HG03460 (cell line): ENCODE results near the gene FOS.

Source experiments
- ATAC-seq: cut with Tn5 transposase; IDR thresholded peaks from one replicate; pipeline ENCODE4 v1.9.1; 2021; ENCODE audit not compliant: unreplicated experiment

The FOS gene

DNA sequence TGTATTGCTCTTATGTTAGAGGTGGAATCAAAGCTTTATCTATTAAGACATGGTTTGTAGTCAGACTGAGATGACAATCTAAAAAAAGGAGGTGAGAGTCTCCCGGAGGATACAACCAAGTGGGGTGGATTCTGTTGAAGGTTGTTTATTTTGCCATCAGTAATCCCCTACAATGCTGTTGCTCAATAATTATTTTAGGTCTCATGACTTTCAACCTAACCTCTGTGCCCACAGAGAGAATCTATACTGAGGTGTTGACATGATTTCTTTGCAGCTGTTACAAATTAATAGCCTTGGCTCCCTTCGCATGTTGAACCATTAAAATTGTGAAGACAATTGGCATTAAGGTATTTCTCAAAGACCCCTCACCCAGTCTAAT, 28.7 kb upstream of the FOS start:
- ATAC-seq: peak; percentile 11

DNA sequence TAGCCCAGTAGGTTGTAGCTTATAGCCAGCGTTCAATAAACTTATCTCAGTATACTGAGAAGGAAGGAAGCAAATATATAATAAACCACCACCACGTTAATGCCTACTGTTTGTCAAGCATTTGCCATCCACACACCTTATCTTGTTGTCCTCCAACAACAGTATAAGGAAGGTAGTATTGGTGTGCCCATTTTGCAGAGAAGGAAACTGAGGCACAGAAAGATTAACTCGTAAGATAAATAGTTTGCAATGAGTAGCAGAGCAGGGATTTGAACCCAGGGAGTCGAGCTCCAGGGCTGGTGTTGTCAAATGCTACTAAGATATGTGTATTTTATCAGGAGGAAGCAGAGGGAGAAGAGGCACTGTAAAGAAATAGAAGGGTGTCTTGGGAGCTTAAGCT, 27.8 kb upstream of the FOS start:
- no peak for ATAC-seq

DNA sequence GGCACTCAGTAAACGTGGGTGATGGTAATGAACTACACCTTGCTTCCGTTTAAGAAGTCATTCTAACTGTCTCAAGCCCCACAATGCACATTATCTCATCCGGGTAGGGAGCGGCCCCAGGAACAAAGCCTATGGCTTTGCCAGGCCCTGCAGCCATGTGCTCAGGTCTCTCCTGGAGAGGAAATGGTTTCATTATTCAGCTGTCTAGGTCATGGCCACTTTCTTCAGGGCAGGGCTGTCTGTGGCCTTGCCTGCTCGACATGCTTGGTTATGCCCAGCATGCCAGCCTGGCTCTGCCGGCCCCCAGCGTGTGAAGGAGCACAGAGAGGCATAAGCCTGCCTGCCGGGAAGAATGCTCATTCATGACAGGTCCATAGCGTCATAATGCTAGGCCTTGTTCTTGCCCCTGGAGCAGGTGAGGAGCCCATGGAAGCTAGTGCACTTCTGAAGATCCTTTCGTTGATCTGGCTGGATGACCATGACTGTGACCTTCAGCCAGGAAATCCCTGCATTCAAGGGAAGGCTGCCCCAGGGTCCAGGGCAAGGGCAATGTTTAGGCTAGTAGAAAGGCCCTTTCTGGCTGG, 26.3 kb upstream of the FOS start:
- ATAC-seq: no peak

DNA sequence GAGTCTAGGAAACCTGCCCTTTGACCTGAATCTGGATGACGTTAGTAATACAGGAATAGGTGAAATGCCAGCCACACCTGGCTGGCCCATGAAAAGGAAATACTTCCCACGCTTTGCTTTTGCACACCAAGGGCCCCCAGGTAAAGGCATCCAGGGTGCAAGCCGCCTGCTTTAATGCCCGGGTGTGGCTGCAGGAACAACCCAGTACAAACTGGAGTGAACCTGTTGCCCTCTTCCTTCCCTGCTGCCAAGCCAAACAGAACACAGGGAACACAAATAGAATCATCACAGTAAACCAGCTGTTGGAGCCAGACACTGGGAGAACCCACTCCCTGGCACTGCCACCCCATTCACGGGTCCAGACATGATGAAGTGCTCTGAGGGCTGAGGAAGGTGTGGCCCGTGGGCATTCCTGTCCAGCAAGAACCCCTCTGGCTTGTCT, 24.2 kb upstream of the FOS start:
- no peak for ATAC-seq

DNA sequence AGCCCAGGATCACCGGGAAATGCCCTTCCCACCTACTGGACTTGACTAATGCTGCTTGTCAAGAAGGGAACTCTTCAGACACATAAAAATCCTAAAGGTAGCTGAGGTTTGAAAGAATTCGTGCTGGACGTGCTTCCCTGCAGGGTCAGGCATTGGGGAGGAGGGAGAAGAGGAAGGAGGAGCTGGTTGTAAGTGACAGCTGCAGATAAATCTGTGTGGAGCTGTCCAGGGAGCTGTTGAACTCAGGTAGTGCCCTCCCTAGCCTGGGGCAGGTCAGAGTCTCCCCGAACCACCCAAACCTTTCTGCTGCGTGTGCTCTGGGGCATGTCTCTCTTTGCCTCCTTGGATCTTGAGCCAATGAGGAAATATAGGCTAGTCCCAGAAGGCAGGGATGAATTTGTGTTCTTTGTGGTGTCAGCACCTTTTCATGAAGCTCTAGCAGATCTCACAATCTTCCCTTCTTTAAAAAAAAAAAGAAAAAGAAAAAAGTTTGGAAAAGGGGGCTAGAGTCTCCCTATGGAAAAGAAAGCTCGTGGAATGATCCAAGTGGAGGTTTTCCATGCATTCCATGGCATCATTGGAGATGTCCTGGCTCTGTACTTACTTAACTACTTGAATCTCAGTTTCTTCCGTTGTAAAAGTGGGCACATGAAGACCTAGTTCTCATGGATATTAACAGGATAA, 23.6 kb upstream of the FOS start:
- ATAC-seq: no peak

DNA sequence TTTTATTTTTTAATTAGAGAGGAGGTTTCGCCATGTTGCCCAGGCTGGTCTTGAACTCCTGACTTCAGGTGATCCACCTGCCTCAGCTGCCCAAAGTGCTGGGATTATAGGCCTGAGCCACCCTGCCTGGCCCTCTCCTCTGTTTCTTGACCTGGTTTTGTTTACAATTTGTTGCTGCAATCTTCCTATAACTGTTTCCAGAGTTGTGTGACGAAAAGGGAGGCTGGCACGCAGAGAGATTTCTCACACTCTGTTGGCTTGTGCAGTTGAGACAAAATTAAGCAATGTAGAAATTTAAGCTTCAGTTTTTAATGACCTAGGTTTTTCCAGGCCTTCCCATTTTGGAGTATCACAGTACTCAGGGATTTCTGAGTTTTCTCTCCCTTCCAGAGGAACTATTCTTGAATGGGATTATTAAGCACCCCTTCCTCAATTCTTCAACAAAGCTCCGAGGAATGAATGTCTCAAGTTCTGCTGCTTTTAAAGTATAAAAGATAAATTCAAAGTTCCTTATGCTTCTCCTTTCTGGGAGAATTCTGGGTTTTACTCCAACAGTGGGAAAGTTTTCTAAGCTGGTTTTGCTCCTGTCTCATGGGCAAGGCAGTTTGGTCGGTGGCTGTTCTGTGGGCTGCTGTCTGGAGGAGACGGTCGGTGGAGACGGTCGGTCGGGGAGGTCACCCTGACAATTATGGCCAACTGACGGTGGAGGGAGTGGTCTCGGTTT, 20.4 kb upstream of the FOS start:
- ATAC-seq: peak; percentile 28

DNA sequence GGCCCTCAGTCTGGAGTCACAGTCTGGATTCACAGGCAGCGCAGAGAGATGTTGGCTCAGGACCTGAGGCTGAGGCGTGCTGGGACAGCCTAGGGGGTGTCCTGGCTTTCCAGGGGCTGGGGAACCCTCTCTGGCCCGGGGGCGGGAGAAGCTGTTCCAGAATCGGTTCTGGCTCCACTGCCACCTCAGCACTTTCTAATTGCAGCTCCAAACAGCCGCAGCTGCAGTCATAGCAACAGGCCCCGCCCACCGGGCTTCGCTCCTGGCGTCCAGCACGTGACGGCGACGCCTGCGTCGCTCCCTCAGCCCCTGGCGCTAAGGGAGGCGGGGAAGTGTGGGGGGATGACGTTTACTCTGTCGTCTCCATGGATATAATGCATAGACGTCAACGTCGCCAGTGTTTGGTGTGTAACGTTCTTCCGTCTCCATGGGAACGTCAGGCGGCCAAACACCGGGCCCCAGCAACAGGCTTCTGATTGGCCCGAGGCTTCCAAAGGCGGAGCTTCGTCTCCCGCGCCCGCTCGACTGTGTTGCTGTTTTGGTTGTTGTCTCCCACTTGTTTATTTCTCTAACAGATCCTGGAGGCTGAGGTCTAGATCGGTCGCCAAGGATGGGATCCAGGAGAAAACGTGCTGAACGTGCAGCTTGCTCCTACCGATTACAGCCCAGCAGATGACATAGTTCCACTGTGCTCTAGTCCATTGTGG, 19.7 kb upstream of the FOS start:
- peak; percentile 95 for ATAC-seq

DNA sequence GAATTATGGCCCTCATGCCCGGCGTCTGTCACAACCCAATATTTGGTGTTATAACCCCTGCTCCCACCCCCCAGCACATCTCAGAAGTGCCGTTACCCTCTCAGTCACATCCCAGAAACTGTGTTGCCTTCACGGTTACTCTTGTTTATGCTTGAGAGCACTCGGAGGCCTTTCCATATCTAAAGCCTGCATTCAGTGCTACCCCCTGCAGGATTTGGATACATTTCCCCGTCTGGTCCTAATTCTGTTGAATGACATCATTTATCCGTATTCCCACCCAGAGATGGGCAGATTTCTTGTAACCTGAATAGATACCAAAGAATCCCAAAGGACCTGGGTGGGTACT, 19.1 kb upstream of the FOS start:
- no peak for ATAC-seq

DNA sequence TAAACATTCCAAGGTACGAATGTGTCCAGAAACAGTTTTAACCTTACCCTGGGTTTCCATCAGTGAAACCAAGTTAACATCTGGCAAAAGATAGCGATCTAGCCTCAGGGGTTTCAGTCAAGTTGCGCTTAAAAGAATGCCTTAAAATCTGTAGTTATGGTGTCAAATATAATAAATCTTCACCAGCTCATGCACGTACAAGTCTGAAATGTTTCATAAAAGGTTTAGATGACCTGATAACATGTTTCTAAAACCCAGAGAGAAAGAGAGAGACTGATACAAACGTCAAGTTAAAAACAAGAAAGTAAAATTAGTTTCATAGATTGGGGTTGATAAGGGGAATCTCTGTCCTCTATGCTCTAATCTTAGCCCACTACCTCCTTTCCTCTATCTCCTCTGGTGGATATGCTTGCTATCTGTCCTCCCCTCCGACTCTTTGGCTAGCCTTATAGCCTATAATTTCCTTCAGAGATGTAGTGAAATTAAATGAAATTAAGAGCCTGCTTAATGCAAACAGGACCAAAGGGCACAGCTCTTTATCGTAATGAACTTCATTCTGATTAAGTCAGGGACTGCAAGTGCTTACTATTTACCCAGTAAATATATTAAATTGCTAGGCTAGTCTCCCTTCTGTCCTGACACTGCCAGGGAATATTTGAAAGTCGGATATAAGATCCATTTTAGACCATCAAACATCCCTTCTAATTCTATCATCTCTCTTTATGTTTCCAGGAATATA, 18.4 kb upstream of the FOS start:
- ATAC-seq: no peak

DNA sequence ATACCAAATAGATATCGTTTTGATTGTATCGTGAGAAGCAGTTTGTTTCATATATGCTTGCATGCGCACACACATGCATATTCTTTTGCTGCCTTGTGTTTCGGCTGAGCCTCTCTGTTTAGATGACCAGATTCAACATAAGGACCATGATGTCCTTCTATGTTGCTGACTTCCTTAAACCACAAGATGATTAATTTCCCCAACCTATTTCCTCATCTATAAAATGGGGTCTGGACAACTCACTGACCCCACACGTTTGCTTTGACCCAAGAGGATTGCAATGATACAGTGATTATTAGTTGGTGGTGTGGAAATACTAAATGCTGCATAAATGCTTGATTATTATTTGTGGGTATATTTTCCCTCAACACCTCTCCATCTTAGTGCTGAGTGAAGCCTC, 16.8 kb upstream of the FOS start:
- ATAC-seq: no peak

DNA sequence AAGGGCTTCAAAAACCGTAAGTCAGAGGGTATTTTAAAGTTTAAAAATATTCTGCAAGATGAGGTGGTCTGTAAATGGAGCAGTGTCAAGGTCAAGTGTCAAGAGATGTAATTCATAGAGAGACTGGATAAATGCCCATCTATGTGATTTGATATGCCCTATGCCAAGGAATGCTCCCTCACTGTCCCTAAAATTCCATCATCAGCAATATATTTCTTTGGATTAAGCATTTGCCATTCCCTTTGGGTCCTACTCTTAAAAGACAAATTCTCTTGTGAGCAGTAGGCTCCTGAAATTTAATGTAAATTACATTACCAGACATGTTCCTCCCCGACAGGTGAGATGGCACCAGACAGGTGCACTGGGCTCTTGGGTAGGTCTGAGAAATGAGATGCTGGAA, 16.0 kb upstream of the FOS start:
- ATAC-seq: no peak

DNA sequence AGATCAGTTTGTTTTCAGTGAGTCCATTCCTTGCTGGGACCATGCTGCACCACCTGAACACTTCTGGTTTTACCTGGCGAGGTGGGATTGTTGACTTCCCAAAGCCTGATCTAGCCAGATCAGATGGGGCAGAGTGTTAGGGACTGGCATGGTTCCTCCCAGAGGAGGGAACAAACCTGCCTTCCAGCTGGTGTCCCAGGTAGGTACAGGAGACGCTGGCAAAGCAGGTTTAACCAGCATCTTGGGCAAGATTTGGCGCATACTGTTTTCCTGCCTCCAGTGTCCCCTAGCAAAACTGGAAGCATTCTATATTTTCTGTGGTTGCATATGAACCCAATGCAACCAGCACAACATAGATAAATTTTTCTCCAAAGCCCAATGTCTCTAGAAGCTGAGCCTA, 14.6 kb upstream of the FOS start:
- no peak for ATAC-seq

DNA sequence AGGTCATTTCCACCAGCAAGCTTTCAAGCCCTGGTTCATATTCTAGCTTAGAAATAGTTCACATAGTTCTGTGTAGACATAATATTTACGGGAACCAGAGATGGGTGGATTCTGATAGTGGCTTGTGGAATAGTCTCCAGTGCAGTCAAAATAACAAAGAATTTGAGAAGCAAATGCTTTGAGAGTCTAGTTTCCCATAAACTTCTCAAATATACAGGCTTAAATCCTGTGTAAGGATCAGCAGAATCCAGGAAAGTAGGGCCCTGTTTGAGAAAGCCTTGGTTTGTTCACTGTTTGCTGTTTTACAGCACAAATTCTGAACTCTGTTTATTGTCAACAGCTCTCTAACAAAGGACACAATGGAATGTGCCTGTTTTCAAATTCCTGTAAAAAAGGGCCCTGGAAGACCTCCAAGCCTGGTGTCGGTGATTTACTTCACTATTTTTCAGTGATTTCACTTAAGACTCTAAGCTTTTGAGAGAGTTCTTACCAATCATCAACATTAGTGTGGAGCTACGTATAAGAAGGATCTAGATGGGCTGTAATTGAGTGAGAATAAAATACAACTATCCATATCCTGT, 11.4 kb upstream of the FOS start:
- ATAC-seq: no peak

DNA sequence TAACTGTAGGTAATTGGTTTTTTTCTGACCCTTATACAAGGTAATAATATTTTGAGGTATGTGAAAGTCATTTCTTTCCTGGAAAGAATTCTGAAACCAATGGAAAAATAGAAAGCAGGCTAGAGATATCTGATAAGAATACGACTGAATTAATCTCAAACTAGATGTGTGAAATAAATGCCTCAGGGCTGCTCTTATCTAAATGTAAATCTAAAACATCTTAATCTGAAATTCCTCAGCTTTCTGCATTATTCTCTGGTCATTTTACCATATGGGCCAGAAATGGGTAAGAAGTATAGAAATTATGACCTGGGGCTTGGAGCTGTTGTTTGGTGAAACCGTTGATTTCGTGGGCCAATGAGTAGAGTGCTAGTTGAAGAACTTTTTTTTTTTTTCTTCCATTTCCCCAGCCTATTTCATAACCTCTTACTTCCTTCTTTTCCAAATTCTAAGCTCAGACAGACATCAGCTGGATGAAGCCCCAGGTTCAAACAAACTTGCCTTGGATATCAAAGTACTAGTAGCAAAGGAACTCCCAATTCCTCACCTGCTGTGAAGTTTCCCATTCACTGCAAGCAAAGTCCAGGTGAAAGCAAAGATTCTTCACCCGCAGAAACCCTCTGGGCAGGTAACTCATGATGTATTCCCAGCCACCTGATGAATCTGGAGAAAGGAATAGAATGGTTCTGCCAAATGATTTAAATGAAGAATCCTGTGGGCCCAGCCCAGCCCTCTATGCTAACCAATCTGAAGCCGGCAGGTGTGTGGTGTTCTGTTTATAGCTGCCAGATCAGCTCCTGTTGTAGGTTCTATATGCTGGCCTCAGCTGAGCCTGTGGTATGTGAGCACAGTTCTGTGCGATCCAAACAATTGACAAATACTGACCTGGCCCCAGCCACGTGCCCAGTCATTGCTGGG, 9.7 kb upstream of the FOS start:
- no peak for ATAC-seq

DNA sequence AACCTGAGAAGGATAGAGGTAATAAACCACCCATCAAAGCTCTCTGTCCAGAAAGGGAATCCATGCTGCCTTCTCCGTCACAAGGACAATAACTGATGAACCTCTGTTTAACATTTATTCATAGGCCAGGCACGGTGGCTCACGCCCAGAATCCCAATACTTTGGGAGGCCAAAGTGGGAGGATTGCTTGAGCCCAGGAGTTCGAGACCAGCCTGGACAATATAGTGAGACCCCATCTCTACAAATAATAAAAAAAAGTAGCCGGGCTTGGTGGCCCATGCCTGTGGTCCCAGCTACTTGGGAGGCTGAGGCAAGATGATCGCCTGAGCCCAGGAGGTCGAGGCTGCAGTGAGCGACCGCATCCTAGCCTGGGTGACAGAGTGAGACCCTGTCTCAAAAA, 7.1 kb upstream of the FOS start:
- ATAC-seq: no peak

DNA sequence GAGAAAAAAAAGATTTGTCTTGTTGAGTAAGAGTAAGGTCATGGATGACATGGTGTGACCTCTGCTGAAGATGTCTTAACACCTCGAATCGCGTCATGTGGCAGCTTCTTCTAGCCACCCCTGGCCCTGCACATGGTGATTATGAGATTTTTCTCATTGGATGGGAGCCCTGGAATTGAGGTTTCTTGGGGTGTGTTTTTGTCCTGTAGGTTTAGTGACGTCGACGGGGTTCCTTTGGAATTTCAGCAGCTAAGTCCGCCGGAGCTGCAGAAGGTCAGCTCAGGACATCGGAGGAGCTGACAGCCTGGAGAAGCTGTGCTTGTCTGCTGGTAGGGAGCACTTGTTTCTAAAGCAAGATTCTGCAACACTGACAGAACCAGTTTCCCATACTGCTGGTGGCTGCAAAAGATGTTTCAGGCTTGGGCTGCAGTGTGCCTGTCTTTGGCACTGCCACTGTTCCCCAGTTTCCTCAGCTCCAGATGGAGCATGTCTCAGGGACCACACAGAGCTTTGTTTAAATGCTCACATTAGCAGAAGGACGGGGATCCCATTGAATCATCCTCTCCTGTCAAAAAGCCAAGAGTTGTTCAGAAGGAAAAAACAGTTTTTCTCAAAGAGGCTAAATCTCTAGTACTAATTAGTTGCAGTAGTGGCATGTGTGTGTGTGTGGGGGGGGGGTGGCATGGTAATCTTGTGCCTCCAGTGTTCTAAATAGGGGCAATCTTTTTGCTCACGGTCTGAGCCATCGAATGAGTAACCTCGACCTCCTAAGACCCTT, 5.2 kb upstream of the FOS start:
- no peak for ATAC-seq

DNA sequence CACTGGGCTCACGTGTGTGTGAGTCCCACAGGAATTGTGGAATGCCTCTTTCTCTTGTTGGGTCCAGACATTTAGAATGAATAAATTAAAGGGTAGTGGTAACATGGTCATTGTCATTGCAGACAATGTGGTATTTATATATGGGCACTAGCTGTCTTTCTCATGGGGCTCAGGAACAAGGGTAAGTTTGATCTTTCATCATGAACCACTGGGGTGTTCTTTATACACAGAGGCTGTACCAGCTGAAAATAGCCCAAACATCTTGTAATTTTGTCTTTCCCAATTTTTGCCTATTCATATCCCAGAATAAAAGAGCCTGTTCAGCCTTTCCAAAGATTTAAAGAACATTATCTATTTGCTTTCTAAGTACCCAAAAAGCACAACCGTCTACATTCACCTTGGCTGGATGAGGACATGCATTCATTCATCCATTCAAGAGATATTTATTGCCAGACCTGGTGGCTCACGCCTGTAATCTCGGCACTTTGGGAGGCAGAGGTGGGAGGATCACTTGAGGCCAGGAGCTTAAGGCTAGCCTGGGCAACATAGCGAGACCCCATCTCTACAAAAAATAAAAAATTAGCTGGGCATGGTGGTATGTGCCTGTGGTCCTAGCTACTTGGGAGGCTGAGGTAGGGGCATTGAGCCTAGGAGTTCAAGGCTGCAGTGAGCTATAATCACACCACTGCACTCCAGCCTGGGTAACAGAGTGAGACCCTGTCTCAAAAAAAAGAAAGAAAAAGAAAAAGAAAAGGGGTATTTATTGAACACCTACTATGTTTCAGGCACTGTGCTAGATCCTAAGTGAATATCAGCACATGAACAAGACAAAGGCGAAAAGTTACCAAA, 4.4 kb upstream of the FOS start:
- no peak for ATAC-seq

DNA sequence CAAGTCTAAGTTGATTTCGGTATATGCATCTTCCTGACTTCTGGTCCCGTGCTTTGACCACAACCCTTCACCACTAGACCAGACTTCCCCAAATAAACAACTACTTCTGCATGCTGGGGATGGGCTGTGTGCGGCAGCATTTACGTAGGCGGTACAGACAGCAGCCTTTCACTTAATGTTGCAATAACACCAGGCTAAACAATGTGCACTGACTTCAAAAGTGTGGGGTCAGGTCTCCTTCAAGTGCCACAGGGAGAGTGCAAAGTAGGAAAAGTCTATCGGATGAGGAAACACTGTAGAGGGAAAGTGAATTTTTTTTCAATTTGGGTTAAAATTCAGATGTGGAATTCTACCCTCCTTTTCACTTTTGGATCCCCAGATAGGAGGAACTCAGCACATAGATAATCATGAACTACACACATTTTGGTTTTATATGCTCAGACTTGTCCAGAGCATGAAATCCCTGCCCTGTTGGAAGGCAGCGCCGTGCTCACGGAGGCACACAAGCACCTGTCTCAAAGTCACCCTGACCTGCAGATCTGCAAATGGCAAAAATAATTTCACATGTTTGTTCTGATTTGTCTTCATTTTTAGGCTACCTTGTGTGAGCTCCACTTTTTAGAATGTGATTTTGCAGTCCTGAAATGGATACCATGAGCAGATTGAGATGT, 3.6 kb upstream of the FOS start:
- no peak for ATAC-seq
